ENCODE results near the gene SORCS2.

GRCh38 chr4:7786517-7786916 lies 594.2 kb downstream of the SORCS2 start:
- TF ChIP-seq CTCF (IDR thresholded peaks at IDR 0.05; ENCODE audit: low read depth, low read length) (no peak), POLR2A (IDR thresholded peaks at IDR 0.05; ENCODE audit: extremely low read depth, insufficient read length) (no peak), MAX (IDR thresholded peaks at IDR 0.05; ENCODE audit: low read depth, low read length) (no peak), MYC (IDR thresholded peaks at IDR 0.05; ENCODE audit: low read depth, low read length) (no peak)
